ENCODE data around the gene SAP30L. TPM values are rescaled to one million over a fixed set of nuclear protein-coding genes. Genes with fewer than 3 reads are reported as not detected.

The SAP30L gene
- total RNA-seq, 1 experiment from 2014 or later: 38.6 TPM

GRCh38 chr5:154494036-154494435 lies 48.2 kb downstream of the SAP30L start:
- DNase-seq: no peak

GRCh38 chr5:154498591-154498990 lies 52.8 kb downstream of the SAP30L start:
- intact Hi-C loops (cut with micrococcal nuclease; ENCODE audit: unreplicated experiment): no loop called here
- TF ChIP-seq CTCF (IDR thresholded peaks at IDR 0.05; ENCODE audit: unreplicated experiment): no peak
- CTCF ChIA-PET: interaction anchor here (0.8 kb wide), 1 partner anchor 12 kb away, joined by 4 read pairs; no protein-coding TSS in a partner anchor

More at GRCh38 chr5:154494036-154494435, 48.2 kb downstream of the SAP30L start:
- no peak overlapping the region for H3K4me3 Mint-ChIP-seq (ENCODE audit: low read depth, unreplicated experiment)
- no TSS peak for BruUV-seq (replicated peaks)
- no peak overlapping the region for H3K27ac Mint-ChIP-seq (ENCODE audit: unreplicated experiment)
- H3K4me1 Mint-ChIP-seq (ENCODE audit: low read depth, unreplicated experiment): no peaks in the 10 kb centered on the region
- TF ChIP-seq CTCF (IDR thresholded peaks at IDR 0.05; ENCODE audit: unreplicated experiment): no peak
- no peaks in the 10 kb centered on the region for H3K36me3 Mint-ChIP-seq (ENCODE audit: insufficient read depth, unreplicated experiment)
- H3K9me3 Mint-ChIP-seq (ENCODE audit: low read depth, unreplicated experiment): no peaks in the 10 kb centered on the region
- intact Hi-C loops (cut with micrococcal nuclease; ENCODE audit: unreplicated experiment): no loop called here
- H3K27me3 Mint-ChIP-seq (ENCODE audit: unreplicated experiment): peaks cover 77% of the 10 kb centered on the region
- CTCF ChIA-PET: interaction anchor here (1.3 kb wide), 1 partner anchor 27 kb away, joined by 5 read pairs; no protein-coding TSS in a partner anchor

GRCh38 chr5:154498994-154499393 lies 53.2 kb downstream of the SAP30L start:
- intact Hi-C loops (cut with micrococcal nuclease; ENCODE audit: unreplicated experiment): no loop called here
- no peaks in the 10 kb centered on the region for H3K36me3 Mint-ChIP-seq (ENCODE audit: insufficient read depth, unreplicated experiment)
- H3K27me3 Mint-ChIP-seq (ENCODE audit: unreplicated experiment): peaks cover 86% of the 10 kb centered on the region
- no peak for DNase-seq
- H3K4me1 Mint-ChIP-seq (ENCODE audit: low read depth, unreplicated experiment): no peaks in the 10 kb centered on the region
- no peaks in the 10 kb centered on the region for H3K9me3 Mint-ChIP-seq (ENCODE audit: low read depth, unreplicated experiment)
- no peak overlapping the region for H3K27ac Mint-ChIP-seq (ENCODE audit: unreplicated experiment)
- no peak overlapping the region for H3K4me3 Mint-ChIP-seq (ENCODE audit: low read depth, unreplicated experiment)
- no peak for TF ChIP-seq CTCF (IDR thresholded peaks at IDR 0.05; ENCODE audit: unreplicated experiment)
- CTCF ChIA-PET: no interaction called here
- no TSS peak for BruUV-seq (replicated peaks)

More at GRCh38 chr5:154498591-154498990, 52.8 kb downstream of the SAP30L start:
- Mint-ChIP-seq H3K27me3 (ENCODE audit: unreplicated experiment) (peaks cover 86% of the 10 kb centered on the region), H3K9me3 (ENCODE audit: low read depth, unreplicated experiment) (no peaks in the 10 kb centered on the region), H3K4me1 (ENCODE audit: low read depth, unreplicated experiment) (no peaks in the 10 kb centered on the region), H3K4me3 (ENCODE audit: low read depth, unreplicated experiment) (no peak overlapping the region), H3K27ac (ENCODE audit: unreplicated experiment) (no peak overlapping the region), H3K36me3 (ENCODE audit: insufficient read depth, unreplicated experiment) (no peaks in the 10 kb centered on the region)
- no peak for DNase-seq
- BruUV-seq (replicated peaks): no TSS peak

GRCh38 chr5:154501566-154501965 lies 55.8 kb downstream of the SAP30L start:
- BruUV-seq (replicated peaks): no TSS peak
- no peak for DNase-seq
- Mint-ChIP-seq H3K4me1 (ENCODE audit: low read depth, unreplicated experiment) (no peaks in the 10 kb centered on the region), H3K36me3 (ENCODE audit: insufficient read depth, unreplicated experiment) (no peaks in the 10 kb centered on the region), H3K27ac (ENCODE audit: unreplicated experiment) (no peak overlapping the region), H3K9me3 (ENCODE audit: low read depth, unreplicated experiment) (no peaks in the 10 kb centered on the region), H3K4me3 (ENCODE audit: low read depth, unreplicated experiment) (no peak overlapping the region), H3K27me3 (ENCODE audit: unreplicated experiment) (peaks cover 77% of the 10 kb centered on the region)
- intact Hi-C loops (cut with micrococcal nuclease; ENCODE audit: unreplicated experiment): no loop called here
- CTCF ChIA-PET: interaction anchor here (1.1 kb wide), 1 partner anchor 19 kb away, joined by 3 read pairs; no protein-coding TSS in a partner anchor
- no peak for TF ChIP-seq CTCF (IDR thresholded peaks at IDR 0.05; ENCODE audit: unreplicated experiment)

Data from Calu3 (cell line).